Neural cell (in vitro differentiated cells): ENCODE results near the gene RELCH.

Experiments used
- CTCF ChIP-seq: fragments of 450-650 bp; IDR thresholded peaks from 2 replicates; pipeline ENCODE4 v1.5.1; 2014; ENCODE audit warnings: antibody characterized with exemption, mild to moderate bottlenecking, moderate library complexity; ENCODE audit not compliant: poor library complexity, severe bottlenecking
- SMC3 ChIP-seq: fragments of 450-650 bp; conservative IDR thresholded peaks from 2 replicates; pipeline ENCODE4 v1.6.1; 2014; ENCODE audit warnings: antibody characterized with exemption, mild to moderate bottlenecking, moderate library complexity; ENCODE audit not compliant: poor library complexity

DNA sequence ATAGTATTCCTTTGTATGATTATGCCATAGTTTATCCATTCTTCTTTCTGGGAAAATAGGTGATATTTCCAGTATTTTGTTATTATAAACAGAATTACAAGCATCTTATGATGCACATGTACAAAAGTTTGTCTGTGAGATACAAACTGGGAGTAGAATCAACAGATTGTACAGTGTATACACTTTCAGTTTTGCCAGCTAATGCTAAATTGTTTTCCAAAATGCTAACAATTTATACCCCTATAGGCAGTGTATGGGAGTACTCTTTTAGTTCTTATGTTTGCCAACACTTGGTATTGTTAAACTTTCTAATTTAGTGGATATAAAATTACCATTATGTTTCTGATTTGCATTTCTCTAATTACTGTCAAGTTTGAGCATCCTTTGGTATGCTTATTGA lies 107.0 kb downstream of the RELCH start:
- TF ChIP-seq CTCF (no peak), SMC3 (no peak)
